HCEC 1CT (cell line): Measurements from ENCODE around the gene ANO7.
"Not testable (repeated sequence)": the region's sequence is repeated elsewhere in the genome, so short reads cannot be mapped to it uniquely, and the experiment has no call there.

ENCODE experiments used
- DNase-seq: peaks from one replicate; pipeline ENCODE4 v3.0.0-alpha.2; 2017

ANO7 gene

DNA sequence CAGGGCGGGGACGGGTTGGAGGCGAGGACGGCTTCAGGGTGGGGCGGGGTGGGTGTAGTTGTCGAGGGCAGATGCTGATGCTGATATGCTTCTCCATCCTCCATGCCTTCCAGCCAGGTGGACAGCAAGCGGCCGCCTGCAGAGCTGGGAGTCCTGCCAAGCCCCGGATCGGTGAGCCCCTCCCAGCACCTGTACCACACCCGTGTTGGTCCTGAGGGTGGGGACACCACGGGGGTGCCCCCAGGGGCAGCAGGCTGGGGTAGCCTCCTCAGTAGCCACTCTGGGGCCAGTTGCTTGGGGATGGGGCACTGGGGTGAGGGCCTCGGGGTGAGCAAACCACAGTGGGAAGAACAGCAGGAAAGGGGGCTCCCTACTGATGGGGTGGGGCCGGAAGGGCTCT is 2.6 kb downstream of the ANO7 start:
- DNase-seq, result no peak

DNA sequence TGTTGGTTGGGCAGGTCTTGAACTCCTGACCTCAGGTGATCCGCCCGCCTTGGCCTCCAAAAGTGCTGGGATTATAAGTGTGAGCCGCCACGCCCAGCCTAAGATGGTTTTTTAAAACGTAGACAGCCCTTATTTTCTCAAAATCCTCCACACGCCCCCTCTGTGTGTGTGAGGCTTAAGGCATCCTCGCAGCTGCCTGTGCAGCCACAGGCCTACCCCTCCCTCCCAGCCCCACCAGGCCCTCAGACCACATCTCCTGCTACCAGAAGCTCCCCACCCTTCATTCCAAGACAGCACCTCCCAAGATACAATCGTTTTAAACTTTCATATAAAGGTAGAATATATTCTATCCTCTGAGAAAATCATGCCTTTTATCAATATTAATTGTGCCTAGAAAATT is 4.8 kb downstream of the ANO7 start:
- DNase-seq, result no peak

DNA sequence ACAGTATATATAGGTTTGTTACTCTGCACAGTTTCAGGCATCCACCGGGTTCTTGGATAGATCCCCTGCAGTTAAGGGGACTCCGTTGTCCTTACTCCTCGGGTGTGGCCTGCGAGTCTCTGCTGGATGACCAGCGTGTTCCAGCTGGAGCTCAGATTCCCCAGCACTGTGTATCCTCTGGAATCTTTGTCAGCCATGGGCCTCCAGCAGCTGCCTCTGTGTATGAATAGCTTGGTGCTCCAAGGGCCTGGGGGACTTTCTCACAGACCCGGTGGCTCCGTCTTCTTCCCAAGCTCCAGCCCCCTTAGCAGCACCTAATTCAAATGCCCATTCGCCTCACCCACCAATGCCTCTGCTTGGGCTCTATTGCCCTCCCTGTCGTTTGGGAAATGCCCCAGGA is 6.3 kb downstream of the ANO7 start:
- DNase-seq, result no peak

DNA sequence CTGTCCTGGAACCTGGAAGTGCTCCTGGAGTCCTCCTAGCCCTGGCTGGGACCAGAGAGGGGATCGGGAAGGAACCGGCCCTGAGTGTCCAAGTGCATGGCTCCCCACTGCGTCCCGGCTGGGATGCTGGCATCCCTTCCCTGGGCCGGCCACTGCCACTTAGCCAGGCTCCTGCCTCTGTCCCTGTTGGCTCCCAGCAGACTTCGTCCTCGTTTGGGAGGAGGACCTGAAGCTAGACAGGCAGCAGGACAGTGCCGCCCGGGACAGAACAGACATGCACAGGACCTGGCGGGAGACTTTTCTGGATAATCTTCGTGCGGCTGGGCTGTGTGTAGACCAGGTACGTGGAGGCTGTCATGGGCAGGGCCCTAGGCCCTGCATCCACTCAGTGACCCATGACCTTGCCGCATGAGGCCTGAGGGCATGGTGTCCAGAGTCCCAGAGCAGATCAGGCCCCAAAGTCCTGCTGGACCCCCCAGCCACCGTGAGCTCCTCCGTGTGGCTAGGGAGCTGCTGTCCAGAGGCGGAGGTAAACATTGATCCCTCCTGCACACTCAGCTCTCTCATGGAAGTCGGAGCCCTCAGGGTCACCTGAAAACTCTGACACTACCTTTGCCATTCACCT is 7.1 kb downstream of the ANO7 start:
- DNase-seq, result no peak

DNA sequence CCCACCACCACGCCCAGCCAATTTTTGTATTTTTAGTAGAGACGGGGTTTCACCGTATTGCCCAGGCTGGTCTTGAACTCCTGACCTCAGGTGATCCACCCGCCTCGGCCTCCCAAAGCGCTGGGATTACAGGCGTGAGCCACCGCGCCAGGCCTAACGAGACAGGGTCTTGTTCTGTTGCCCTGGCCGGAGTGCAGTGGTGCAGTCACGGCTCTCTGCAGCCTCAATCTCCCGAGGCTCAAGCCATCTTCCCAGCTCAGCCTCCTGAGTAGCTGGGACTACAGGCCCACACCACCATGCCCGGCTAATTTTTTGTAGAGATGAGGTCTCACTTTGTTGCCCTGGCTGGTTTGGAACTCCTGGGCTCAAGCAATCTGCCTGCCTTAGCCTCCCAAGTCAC is 8.8 kb downstream of the ANO7 start:
- not testable (repeated sequence) for DNase-seq

DNA sequence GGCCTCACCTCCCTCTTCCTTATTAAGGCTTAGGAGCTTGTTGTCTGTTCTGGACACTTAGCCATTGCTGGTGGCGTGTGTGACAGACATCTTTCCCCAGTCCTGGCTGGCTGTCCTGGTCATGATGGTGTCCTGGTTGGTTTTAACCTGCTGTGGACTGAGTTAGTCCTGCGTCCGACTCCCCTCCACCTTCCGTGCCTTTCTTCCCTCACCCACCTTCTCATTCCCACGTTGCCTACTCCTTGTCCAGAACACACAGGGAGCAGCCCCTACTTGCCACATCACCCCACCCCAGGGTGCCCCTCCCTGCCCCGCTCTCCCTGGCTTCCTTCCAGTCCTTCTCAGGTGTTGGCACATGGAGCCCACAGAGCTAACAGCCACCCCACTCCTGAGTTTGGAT is 9.5 kb downstream of the ANO7 start:
- no peak for DNase-seq

DNA sequence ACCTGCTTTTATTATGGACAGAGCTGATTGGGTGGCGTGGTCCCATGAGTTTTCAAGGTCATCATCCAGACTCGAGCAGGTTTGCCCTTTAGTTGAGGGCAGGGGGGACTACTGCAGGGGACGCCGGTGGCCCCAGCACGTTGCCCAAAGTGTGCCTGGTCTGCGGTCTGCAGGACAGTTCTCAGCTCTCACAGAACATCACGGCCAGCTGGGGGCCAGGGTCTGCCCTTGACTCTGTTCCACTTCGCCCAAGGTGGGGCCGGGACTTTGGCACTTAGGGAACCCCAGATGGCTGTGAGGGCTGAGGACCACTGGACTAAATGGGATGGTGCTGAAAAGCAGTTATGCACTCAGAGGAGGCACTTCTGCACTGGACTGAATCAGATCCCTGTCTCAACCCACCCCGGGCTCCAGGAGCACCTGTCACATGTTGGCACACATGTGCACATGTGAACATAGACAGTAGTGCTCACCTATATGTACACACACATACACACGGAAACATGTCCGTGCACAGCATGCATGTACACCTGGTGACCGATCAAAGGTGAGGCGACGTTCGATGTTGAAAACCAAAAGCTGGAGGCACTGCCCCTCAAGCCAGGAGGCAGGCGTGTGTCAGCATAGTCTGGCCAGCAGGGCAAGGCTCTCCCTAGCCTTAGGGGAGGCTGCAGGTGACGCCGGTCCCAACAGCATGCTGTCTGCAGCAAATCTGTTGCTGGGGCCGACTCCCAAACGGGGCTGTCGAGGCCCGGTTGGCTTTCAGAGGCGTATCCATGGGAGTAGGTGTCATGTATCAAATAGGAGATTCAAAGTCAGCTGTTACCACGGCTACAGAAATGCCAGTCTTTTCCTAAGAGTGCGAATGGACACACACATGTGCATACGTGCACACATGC is 10.2 kb downstream of the ANO7 start:
- DNase-seq, result no peak

DNA sequence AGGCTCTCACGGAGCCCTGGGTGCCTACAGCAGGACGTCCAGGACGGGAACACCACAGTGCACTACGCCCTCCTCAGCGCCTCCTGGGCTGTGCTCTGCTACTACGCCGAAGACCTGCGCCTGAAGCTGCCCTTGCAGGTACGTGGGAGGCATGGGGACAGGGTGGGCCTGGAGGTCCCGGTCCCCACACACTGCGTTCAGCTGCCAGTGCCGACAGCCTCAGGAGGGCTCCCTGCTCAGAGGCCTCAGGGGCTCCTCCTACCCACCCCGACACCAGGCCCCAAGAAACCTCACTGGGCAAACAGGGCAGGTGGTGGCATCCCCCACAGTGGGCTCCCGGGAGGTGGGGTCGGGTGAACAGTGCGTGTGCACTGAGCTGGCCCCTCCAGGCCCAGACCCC is 10.8 kb downstream of the ANO7 start:
- DNase-seq, result no peak

DNA sequence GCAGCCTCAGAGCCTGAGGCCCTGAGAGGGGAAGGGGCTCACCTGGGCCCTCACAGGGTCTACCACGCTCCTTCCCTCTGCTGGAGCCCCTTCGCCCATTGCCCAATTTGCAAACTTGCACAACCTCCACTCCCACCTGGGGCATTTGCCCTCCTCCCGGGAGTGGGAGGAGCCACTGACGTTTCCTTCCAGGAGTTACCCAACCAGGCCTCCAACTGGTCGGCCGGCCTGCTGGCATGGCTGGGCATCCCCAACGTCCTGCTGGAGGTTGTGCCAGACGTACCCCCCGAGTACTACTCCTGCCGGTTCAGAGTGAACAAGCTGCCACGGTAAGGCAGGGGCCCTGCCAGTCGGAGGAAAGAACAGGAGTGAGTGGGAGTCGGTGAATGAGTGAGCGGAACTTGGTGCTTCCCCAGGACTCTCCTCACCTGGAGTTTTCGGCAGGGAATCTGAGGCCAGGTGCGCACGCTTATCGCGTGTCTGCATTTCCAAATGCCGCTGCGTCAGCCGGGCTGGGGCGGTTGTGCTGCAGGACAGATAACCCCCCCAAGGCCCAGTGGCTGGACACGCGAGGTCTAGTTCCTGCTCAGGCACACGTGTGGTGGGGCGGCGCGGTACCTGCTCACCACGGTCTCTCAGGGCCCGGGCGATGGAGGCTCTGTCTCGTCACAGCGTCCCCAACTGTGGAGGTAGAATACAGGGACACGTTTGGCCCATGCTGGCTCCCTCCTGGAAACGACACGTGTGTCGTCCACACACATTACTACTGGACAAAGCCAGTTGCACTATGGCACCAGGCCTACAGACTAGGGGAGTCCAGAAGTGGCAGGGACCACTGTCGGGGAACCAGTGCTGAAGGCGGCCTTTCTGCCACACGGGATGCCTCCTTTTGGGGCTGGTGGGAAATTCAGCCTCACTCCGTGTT is 11.7 kb downstream of the ANO7 start:
- no peak for DNase-seq

DNA sequence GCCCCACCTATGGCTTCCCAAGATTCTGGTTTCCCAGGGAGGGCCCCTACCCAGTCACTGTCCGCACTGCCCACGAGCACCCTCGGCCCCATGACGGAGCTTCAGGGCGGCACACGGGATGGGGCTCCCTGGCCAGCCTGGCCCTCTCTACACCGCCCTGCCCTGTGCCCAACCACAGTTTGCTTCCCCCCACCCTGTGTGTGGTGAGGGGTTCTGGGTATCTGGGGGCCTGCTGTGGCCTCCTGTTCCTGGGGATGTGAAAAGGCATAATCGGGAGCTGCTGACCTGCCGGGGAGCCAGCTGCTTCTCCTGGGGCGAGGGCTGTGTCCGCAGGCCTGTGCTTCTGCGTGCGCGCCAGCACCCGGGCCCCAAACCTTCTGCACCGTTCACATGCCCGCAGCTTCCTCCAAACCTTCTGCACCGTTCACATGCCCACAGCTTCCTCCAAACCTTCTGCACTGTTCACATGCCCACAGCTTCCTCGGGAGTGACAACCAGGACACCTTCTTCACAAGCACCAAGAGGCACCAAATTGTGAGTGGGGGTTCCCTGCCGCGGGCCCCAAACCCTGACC is 12.4 kb downstream of the ANO7 start:
- no peak for DNase-seq

DNA sequence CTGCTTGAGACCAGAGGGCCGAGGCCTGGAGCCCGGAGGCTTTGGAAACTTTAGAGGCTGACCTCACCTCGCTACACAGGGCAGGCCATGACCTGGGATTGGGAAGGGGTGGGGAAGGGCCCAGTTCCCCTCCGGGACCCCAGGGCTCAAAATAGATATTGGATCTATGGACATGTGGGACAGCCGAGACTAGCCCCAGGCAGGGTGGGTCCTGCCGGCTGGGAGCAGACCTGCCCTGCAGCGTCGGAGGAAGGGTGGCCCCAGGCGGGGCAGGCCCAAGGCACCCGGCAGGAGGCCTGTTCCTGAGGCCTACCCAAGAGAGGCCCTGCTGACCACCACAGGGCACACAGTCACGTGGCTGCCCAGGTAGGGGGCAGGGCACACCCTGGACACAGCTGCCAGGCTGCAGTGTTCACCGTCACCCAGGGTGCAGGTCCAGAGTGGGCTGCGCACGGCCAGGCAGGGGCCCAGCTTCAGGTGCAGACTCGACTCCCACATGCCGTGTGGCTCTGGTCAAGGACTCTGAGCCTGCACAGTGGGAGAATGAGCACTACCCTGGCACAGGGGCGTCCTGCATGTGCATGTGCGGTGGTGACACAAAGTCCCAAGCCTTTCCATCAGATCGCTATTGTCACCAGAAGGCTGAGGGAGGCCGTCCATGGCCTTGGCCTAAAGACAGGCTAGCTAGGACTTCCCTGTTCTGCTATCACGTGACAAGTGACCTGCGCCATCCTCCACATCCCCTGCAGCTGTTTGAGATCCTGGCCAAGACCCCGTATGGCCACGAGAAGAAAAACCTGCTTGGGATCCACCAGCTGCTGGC is 13.2 kb downstream of the ANO7 start:
- DNase-seq, result no peak

DNA sequence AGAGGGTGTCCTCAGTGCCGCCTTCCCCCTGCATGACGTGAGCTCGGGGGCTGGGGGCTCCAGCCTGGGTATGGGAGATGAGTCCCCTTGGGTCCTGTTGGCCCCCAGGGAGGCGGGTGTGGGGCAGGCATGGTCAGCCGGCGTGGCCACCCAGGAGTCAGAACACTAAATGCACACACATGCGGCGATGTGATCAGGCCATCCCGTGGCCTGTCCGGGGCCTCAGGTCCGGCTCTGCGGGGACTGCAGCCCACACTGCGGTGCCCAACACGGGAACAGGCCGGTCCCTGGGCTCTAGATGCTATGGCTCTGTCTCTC is 13.8 kb downstream of the ANO7 start:
- DNase-seq, result no peak

DNA sequence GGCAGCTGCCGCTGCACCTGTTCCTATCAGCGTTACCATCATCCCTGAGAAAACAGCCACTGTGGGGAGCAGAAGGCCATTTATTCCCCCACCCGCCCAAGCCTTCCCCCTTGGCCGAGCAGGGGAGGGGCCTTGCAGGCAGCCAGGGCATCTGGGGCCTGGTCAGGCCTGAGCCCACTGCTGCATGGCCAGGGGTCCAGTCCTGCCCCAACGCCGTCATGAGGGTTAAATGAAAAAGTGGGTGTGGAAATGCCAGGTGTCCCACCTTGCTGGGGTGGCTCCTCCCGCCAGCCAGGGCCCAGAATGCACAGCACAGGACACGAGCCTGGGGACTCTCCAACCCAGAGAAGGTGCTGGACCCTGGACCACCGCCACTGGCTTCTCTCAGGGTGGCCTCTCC is 14.2 kb downstream of the ANO7 start:
- DNase-seq, result no peak

DNA sequence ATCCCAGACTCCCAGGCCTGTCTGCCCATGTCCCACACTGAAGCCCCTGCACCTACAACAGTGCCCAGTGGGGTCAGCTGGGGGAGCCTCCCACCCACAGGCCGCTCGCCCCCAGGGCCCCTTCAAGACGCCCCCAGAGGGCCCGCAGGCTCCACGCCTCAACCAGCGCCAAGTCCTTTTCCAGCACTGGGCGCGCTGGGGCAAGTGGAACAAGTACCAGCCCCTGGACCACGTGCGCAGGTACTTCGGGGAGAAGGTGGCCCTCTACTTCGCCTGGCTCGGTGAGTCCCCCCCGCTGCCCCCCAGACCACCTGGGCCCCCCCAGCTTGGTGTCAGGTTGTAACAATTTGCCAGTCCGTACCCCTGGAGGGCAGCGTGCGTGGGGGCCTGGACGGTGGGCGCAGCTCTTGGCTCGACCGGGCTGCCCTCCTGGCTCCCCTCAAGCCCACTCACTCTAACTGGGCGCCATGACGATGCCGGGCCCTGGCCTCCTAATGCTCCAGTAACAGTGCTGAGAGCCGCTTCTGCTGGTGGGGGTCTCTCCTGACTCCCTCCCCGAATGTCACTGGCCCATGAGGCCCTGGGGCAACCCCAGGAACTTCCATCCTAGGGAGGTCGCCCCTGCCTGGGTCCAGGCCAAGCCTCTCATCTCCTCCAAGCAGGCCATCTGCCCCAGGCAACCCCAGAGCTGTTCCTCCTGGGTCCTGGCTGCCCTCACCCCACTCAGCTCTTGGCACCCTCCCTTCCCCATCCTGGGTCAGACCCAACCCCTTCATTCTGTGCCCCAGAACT is 14.9 kb downstream of the ANO7 start:
- no peak for DNase-seq

DNA sequence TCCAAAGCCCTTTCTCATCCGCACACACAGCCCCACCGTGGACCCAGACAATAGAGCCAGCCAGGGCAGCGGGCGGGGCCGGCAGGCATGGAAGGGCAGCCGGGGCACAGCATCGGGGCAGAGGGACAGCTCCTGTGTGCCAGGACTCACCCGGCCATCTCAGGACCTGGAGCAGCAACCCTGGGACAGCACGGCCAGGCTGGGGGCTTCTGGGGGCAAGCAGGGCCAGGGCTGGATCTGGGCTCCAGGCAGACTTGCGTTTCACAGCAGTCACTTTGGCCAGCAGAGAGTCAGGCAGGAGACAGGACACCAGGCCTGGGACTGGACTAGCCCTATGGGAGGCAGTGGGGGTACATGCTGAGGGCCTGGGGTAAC is 15.5 kb downstream of the ANO7 start:
- no peak for DNase-seq

DNA sequence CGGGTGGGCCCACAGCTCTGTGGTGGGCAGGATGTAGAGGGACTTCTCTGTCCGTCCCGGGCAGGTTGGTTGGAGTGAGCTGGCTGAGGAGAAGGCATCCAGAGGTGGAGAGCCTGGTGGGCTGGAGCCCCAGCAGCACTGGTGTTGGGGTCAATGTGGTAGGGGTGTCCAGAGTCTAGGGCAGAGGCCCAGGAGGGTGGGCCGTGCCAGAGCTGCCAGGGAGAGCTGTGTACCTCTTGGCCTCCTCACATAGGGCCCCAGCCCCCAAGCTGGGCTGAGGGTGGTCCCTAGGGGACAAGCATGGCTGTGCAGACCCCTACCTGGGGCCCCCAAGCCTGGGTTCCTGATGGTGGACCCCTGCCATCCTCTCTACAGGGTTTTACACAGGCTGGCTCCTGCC is 16.0 kb downstream of the ANO7 start:
- no peak for DNase-seq

DNA sequence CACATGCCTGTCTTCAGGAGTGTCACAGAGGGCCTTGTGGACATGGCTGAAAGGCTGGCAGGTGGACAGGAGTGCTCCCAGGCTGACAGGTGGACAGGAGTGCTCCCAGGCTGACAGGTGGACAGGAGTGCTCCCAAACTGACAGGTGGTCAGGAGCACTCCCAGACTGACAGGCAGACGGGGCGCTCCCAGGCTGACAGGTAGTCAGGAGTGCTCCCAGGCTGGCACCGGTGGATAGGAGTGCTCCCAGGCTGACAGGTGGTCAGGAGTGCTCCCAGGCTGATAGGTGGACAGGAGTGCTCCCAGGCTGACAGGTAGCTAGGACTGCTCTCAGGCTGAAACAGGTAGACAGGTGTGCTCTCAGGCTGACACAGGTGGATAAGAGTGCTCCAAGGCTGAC is 16.6 kb downstream of the ANO7 start:
- DNase-seq, result no peak

DNA sequence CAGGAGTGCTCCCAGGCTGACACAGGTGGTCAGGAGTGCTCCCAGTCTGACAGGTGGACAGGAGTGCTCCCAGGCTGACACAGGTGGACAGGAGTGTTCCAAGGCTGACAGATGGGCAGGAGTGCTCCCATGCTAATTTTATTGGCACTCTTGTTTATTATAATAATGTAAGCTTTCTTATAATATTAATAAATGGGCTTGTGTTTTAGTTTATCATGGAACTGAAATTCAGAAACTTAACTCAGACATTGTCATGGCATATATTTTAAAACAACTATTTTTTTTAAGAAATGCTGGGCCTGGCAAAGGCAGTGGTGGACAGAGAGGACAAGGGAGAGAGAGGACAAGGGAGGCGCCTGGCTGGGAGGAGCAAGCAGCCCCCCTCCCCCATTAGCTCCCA is 18.7 kb downstream of the ANO7 start:
- DNase-seq, result no peak

DNA sequence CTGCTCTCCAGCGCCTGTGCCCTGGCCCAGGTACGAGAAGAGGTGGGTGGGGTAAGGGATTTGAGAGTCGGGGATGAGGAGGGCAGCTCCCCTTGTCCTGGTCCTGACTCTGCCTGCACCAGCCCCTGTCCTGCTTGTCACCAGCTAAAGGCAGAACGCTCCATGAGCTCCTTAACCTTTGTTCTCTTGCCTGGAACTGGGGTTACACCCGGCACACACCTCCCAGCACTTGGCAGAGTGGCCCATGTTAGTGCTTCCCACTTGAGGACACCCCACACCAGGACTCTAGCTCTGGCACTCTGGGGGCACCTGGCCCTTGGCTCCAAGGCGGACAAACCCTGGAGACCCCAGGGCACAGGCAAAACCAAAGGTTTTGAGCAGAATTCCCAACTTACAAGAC is 19.2 kb downstream of the ANO7 start:
- DNase-seq, result no peak

DNA sequence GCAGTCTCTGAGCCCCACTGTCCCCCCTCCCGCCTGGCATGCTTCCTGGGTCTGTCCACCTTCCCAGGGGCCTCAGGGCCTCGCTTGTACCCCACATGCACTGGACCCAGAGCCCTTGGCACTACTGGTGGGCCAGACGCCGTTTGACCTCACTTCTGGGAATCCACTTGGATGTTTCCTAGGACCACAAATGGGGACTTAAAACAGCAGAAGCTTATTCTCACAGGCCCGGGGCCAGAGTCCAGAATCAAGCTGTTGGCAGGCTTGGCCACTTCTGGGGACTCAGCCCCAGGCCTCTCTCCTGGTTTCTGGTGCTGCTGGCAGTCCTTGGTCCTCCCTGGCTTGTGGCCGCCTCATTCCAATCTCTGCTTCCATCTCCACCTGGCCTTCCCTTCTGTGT is 19.6 kb downstream of the ANO7 start:
- DNase-seq, result no peak

DNA sequence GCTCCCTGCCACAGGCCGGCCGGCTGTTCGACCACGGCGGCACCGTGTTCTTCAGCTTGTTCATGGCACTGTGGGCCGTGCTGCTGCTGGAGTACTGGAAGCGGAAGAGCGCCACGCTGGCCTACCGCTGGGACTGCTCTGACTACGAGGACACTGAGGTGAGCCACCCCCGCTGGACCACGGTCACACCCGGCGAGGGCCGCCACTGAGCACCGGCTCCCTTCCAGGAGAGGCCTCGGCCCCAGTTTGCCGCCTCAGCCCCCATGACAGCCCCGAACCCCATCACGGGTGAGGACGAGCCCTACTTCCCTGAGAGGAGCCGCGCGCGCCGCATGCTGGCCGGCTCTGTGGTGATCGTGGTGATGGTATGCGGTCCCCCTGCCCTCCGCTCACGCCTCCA is 20.8 kb downstream of the ANO7 start:
- DNase-seq, result no peak

DNA sequence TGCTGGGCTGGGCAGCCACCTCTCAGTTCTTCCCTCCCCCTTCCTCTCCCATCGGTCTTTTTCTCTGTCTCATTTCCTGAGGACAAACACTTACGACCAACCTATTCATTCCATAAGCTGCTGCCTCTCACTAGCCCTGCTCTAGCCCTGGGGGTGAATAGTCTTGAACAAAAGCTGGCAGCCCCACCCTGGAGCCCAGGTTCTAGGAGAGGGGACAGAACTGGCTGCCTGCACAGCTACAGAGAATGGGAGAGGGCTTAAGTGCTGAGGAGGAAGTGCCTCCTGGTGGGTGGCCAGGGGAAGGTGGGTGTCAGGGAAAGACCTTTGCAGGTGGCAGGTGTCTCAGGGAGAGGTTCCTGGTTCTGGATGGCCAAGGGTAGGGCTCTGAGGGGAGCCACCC is 22.8 kb downstream of the ANO7 start:
- DNase-seq, result no peak
